ENCODE data around the gene CRY2. TPM values are rescaled to one million over a fixed set of nuclear protein-coding genes. Genes with fewer than 3 reads are reported as not detected.

The CRY2 gene
- total and polyA plus RNA-seq, 2 of the 13 experiments (the other 11 are each of a cell fraction or from before 2014, with no cell fraction given), result 10.1 to 12.2 TPM

DNA sequence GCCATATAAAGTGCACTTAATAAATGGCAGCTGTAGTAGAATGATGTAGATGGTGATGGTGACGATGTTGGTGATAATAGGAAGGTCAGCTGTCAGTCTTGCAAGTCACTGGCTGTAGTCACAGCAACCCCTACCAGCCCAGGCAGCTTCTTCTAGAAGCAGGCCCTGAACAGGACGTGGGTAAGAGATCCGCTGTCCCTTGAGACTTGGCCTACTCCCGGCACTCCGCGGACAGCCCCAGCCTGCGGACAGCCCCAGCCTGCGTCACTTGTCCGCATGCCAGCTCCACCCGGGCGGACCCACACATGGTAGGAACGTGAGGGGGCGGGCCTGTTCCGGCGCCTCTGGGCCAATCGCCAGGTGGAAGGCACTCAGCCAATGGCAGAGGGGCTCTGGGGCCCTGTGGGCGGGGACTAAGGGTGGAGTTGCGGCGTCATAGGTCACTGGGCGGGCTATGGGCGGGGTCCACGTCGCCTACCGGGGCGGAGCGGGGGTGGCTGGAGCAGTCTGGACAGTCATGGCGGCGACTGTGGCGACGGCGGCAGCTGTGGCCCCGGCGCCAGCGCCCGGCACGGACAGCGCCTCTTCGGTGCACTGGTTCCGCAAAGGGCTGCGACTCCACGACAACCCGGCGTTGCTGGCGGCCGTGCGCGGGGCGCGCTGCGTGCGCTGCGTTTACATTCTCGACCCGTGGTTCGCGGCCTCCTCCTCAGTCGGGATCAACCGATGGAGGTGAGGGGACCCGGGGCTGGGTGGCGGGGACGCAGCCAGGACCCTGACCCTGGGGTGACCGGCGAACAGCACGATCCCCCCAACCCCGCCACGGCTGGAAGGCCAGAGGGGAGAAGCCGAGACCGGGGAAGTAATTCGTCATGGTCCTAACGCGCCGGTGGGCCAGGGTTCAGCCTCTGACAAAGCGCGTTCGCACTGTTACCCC is at the start of gene CRY2 (continued):
- TF ChIP-seq ZBTB25 (CRISPR knock-in tag; IDR thresholded peaks at IDR 0.05), result peak; percentile 48; the same call in 1 of the 2 replicates
- peak; percentile 73; the same call in 1 of the 2 replicates for TF ChIP-seq ZNF547 (CRISPR knock-in tag; IDR thresholded peaks at IDR 0.05)
- TF ChIP-seq, protein P1, sequence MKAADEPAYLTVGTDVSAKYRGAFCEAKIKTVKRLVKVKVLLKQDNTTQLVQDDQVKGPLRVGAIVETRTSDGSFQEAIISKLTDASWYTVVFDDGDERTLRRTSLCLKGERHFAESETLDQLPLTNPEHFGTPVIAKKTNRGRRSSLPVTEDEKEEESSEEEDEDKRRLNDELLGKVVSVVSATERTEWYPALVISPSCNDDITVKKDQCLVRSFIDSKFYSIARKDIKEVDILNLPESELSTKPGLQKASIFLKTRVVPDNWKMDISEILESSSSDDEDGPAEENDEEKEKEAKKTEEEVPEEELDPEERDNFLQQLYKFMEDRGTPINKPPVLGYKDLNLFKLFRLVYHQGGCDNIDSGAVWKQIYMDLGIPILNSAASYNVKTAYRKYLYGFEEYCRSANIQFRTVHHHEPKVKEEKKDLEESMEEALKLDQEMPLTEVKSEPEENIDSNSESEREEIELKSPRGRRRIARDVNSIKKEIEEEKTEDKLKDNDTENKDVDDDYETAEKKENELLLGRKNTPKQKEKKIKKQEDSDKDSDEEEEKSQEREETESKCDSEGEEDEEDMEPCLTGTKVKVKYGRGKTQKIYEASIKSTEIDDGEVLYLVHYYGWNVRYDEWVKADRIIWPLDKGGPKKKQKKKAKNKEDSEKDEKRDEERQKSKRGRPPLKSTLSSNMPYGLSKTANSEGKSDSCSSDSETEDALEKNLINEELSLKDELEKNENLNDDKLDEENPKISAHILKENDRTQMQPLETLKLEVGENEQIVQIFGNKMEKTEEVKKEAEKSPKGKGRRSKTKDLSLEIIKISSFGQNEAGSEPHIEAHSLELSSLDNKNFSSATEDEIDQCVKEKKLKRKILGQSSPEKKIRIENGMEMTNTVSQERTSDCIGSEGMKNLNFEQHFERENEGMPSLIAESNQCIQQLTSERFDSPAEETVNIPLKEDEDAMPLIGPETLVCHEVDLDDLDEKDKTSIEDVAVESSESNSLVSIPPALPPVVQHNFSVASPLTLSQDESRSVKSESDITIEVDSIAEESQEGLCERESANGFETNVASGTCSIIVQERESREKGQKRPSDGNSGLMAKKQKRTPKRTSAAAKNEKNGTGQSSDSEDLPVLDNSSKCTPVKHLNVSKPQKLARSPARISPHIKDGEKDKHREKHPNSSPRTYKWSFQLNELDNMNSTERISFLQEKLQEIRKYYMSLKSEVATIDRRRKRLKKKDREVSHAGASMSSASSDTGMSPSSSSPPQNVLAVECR (CRISPR knock-in tag; IDR thresholded peaks at IDR 0.05; ENCODE audit: borderline replicate concordance), result peak; percentile 96
- TF ChIP-seq, protein P2, sequence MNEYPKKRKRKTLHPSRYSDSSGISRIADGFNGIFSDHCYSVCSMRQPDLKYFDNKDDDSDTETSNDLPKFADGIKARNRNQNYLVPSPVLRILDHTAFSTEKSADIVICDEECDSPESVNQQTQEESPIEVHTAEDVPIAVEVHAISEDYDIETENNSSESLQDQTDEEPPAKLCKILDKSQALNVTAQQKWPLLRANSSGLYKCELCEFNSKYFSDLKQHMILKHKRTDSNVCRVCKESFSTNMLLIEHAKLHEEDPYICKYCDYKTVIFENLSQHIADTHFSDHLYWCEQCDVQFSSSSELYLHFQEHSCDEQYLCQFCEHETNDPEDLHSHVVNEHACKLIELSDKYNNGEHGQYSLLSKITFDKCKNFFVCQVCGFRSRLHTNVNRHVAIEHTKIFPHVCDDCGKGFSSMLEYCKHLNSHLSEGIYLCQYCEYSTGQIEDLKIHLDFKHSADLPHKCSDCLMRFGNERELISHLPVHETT (CRISPR knock-in tag; conservative IDR thresholded peaks at IDR 0.05), result no peak
- peak; percentile 78; the same call in 1 of the 2 replicates for TF ChIP-seq RFXAP (CRISPR knock-in tag; IDR thresholded peaks at IDR 0.05; ENCODE audit: borderline replicate concordance)
- no peak for TF ChIP-seq LCORL (IDR thresholded peaks at IDR 0.05)
- TF ChIP-seq LCORL (CRISPR knock-in tag; IDR thresholded peaks at IDR 0.05), result peak; percentile 47; the same call in 1 of the 2 replicates
- peak; percentile 85; the same call in 1 of the 2 replicates for TF ChIP-seq ZNF598 (CRISPR knock-in tag; IDR thresholded peaks at IDR 0.05; ENCODE audit: borderline replicate concordance)
- TF ChIP-seq BHLHE40 (IDR thresholded peaks at IDR 0.05; ENCODE audit: low read length), result peak; percentile 99
- TF ChIP-seq RFX5 (IDR thresholded peaks at IDR 0.05; ENCODE audit: low read depth, low read length), result peak; percentile 77
- TF ChIP-seq DNMT1 (CRISPR knock-in tag; IDR thresholded peaks at IDR 0.05), result 0 out of 2 replicates have a peak, but pooled peaks have one; percentile 41
- TF ChIP-seq MYC (CRISPR knock-in tag; IDR thresholded peaks at IDR 0.05; ENCODE audit: borderline replicate concordance), result peak; percentile 75; the same call in 1 of the 2 replicates
- TF ChIP-seq ZC3H13 (CRISPR knock-in tag; IDR thresholded peaks at IDR 0.05), result peak; percentile 81; the same call in 1 of the 2 replicates
- peak; percentile 51; the same call in 1 of the 2 replicates for TF ChIP-seq SALL2 (CRISPR knock-in tag; IDR thresholded peaks at IDR 0.05)
- TF ChIP-seq ZNF574 (CRISPR knock-in tag; IDR thresholded peaks at IDR 0.05), result peak; percentile 49; the same call in 1 of the 2 replicates
- no peak for TF ChIP-seq ZFAT (CRISPR knock-in tag; conservative IDR thresholded peaks at IDR 0.05)
- TF ChIP-seq FIP1L1 (IDR thresholded peaks at IDR 0.05; ENCODE audit: borderline replicate concordance, insufficient read depth, low read depth, low read length), result no peak
- peak; percentile 44 for TF ChIP-seq ZNF274 (CRISPR knock-in tag; IDR thresholded peaks at IDR 0.05)
- peak; percentile 18 for TF ChIP-seq TBL1XR1 (IDR thresholded peaks at IDR 0.05; ENCODE audit: borderline replicate concordance, low read length, partially characterized antibody)

Measured in HepG2 (cell line).